ENCODE data around the gene GCNT2.
"Not testable (repeated sequence)": the region's sequence is repeated elsewhere in the genome, so short reads cannot be mapped to it uniquely, and the experiment has no call there.

GCNT2 gene

GRCh38 chr6:10514049-10514780 is 6.9 kb upstream of the GCNT2 start:
- no peak for FAIRE-seq

GRCh38 chr6:10516953-10517352 is 4.2 kb upstream of the GCNT2 start:
- no peak for FAIRE-seq

GRCh38 chr6:10518557-10519407 is 2.4 kb upstream of the GCNT2 start:
- no peak for FAIRE-seq

- FAIRE-seq: not testable (repeated sequence)
These were observed 1.8 kb upstream of the GCNT2 start for GRCh38 chr6:10519408-10519697.

GRCh38 chr6:10520468-10520867 is 683 bp upstream of the GCNT2 start:
- FAIRE-seq: no peak

- FAIRE-seq: no peak
These were observed 1.9 kb downstream of the GCNT2 start for GRCh38 chr6:10522929-10523573.

- FAIRE-seq: no peak
These were observed 5.0 kb downstream of the GCNT2 start for GRCh38 chr6:10526156-10526555.

- FAIRE-seq: no peak
These were observed 7.2 kb downstream of the GCNT2 start for GRCh38 chr6:10528158-10528981.

- no peak for FAIRE-seq
These were observed 8.2 kb downstream of the GCNT2 start for GRCh38 chr6:10529231-10529801.

GRCh38 chr6:10529828-10530374 is 8.8 kb downstream of the GCNT2 start:
- not testable (repeated sequence) for FAIRE-seq

- FAIRE-seq: no peak
These were observed 10.4 kb downstream of the GCNT2 start for GRCh38 chr6:10531503-10531902.

GRCh38 chr6:10531942-10532341 is 10.8 kb downstream of the GCNT2 start:
- FAIRE-seq: no peak

GRCh38 chr6:10532392-10532791 is 11.2 kb downstream of the GCNT2 start:
- no peak for FAIRE-seq

- no peak for FAIRE-seq
These were observed 13.2 kb downstream of the GCNT2 start for GRCh38 chr6:10534419-10534762.

- no peak for FAIRE-seq
These were observed 14.0 kb downstream of the GCNT2 start for GRCh38 chr6:10535193-10535592.

- no peak for FAIRE-seq
These were observed 16.6 kb downstream of the GCNT2 start for GRCh38 chr6:10537726-10538125.

GRCh38 chr6:10540073-10540746 is 19.1 kb downstream of the GCNT2 start:
- FAIRE-seq: no peak

GRCh38 chr6:10541591-10541990 is 20.4 kb downstream of the GCNT2 start:
- FAIRE-seq: no peak

- no peak for FAIRE-seq
These were observed 21.1 kb downstream of the GCNT2 start for GRCh38 chr6:10542213-10542612.

GRCh38 chr6:10543488-10543887 is 22.3 kb downstream of the GCNT2 start:
- no peak for FAIRE-seq

GRCh38 chr6:10545482-10545881 is 24.3 kb downstream of the GCNT2 start:
- no peak for FAIRE-seq

- no peak for FAIRE-seq
These were observed 26.7 kb downstream of the GCNT2 start for GRCh38 chr6:10547809-10548208.

Data from A204.1 (cell line).